ENCODE results near the gene UMPS.
"Not testable (repeated sequence)": the region's sequence is repeated elsewhere in the genome, so short reads cannot be mapped to it uniquely, and the experiment has no call there.

The UMPS gene

GRCh38 chr3:124707656-124708062, 22.6 kb upstream of the UMPS start:
- no peak for DNase-seq

- no peak for DNase-seq
These were observed 15.9 kb upstream of the UMPS start for GRCh38 chr3:124714223-124714853.

- DNase-seq: no peak
These were observed 7.7 kb upstream of the UMPS start for GRCh38 chr3:124722589-124722988.

- no peak for DNase-seq
These were observed 667 bp downstream of the UMPS start for GRCh38 chr3:124730941-124731297.

- DNase-seq: no peak
These were observed 1.5 kb downstream of the UMPS start for GRCh38 chr3:124731760-124732159.

- DNase-seq: no peak
These were observed 10.8 kb downstream of the UMPS start for GRCh38 chr3:124741027-124741426.

- DNase-seq: no peak
These were observed 15.5 kb downstream of the UMPS start for GRCh38 chr3:124745756-124746155.

- DNase-seq: no peak
These were observed 17.1 kb downstream of the UMPS start for GRCh38 chr3:124747111-124747981.

GRCh38 chr3:124748560-124749198, 18.4 kb downstream of the UMPS start:
- DNase-seq: no peak

- DNase-seq: not testable (repeated sequence)
These were observed 19.6 kb downstream of the UMPS start for GRCh38 chr3:124749877-124750276.

- DNase-seq: no peak
These were observed 21.2 kb downstream of the UMPS start for GRCh38 chr3:124751501-124751900.

GRCh38 chr3:124752051-124752450, 21.8 kb downstream of the UMPS start:
- no peak for DNase-seq

GRCh38 chr3:124757926-124758325, 27.7 kb downstream of the UMPS start:
- not testable (repeated sequence) for DNase-seq

GRCh38 chr3:124758851-124759635, 28.8 kb downstream of the UMPS start:
- no peak for DNase-seq

GRCh38 chr3:124759666-124760401, 29.6 kb downstream of the UMPS start:
- DNase-seq: no peak

- DNase-seq: no peak
These were observed 30.3 kb downstream of the UMPS start for GRCh38 chr3:124760601-124761000.

GRCh38 chr3:124761250-124761796, 31.1 kb downstream of the UMPS start:
- no peak for DNase-seq

- DNase-seq: no peak
These were observed 31.8 kb downstream of the UMPS start for GRCh38 chr3:124761935-124762660.

GRCh38 chr3:124762661-124763011, 32.4 kb downstream of the UMPS start:
- no peak for DNase-seq

GRCh38 chr3:124763206-124763605, 33.0 kb downstream of the UMPS start:
- DNase-seq: no peak

- no peak for DNase-seq
These were observed 33.5 kb downstream of the UMPS start for GRCh38 chr3:124763644-124764358.
